Measurements from ENCODE around the gene HSD17B3. TPM values are rescaled to one million over a fixed set of nuclear protein-coding genes. Genes with fewer than 3 reads are reported as not detected.
"Not testable (repeated sequence)": the region's sequence is repeated elsewhere in the genome, so short reads cannot be mapped to it uniquely, and the experiment has no call there.

The HSD17B3 gene
- total RNA-seq, 6 experiments from 2014 or later, result not detected

- DNase-seq, result no peak
- Mint-ChIP-seq H3K27ac (no peak overlapping the region), H3K4me3 (no peak overlapping the region), H3K36me3 (ENCODE audit: low read depth) (no peaks in the 10 kb centered on the region), H3K9me3 (no peaks in the 10 kb centered on the region), H3K27me3 (ENCODE audit: insufficient read depth) (no peaks in the 10 kb centered on the region; the same call in 1 of the 2 replicates), H3K4me1 (ENCODE audit: low read depth) (peaks cover 6% of the 10 kb centered on the region)
- TF ChIP-seq, protein P1, sequence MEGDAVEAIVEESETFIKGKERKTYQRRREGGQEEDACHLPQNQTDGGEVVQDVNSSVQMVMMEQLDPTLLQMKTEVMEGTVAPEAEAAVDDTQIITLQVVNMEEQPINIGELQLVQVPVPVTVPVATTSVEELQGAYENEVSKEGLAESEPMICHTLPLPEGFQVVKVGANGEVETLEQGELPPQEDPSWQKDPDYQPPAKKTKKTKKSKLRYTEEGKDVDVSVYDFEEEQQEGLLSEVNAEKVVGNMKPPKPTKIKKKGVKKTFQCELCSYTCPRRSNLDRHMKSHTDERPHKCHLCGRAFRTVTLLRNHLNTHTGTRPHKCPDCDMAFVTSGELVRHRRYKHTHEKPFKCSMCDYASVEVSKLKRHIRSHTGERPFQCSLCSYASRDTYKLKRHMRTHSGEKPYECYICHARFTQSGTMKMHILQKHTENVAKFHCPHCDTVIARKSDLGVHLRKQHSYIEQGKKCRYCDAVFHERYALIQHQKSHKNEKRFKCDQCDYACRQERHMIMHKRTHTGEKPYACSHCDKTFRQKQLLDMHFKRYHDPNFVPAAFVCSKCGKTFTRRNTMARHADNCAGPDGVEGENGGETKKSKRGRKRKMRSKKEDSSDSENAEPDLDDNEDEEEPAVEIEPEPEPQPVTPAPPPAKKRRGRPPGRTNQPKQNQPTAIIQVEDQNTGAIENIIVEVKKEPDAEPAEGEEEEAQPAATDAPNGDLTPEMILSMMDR (IDR thresholded peaks at IDR 0.05), result no peak
These were observed 18.8 kb upstream of the HSD17B3 start for GRCh38 chr9:96320749-96321280.

GRCh38 chr9:96318921-96319565, 17.1 kb upstream of the HSD17B3 start:
- H3K4me3 Mint-ChIP-seq, result no peak overlapping the region
- H3K9me3 Mint-ChIP-seq, result no peaks in the 10 kb centered on the region
- H3K36me3 Mint-ChIP-seq (ENCODE audit: low read depth), result peaks cover 9% of the 10 kb centered on the region; the same call in 1 of the 2 replicates
- H3K27me3 Mint-ChIP-seq (ENCODE audit: insufficient read depth), result no peaks in the 10 kb centered on the region; the same call in 1 of the 2 replicates
- DNase-seq, result no peak
- TF ChIP-seq, protein P1 (IDR thresholded peaks at IDR 0.05), result no peak
- H3K27ac Mint-ChIP-seq, result no peak overlapping the region
- H3K4me1 Mint-ChIP-seq (ENCODE audit: low read depth), result peaks cover 6% of the 10 kb centered on the region

- TF ChIP-seq, protein P1 (IDR thresholded peaks at IDR 0.05), result peak; percentile 89
- H3K9me3 Mint-ChIP-seq, result peaks cover 8% of the 10 kb centered on the region; the same call in 1 of the 2 replicates
- DNase-seq, result peak; percentile 4
- H3K27me3 Mint-ChIP-seq (ENCODE audit: insufficient read depth), result no peaks in the 10 kb centered on the region
- no peak overlapping the region for H3K27ac Mint-ChIP-seq
- no peak overlapping the region for H3K4me3 Mint-ChIP-seq
- peaks cover 21% of the 10 kb centered on the region for H3K36me3 Mint-ChIP-seq (ENCODE audit: low read depth)
- H3K4me1 Mint-ChIP-seq (ENCODE audit: low read depth), result peaks cover 6% of the 10 kb centered on the region
These were observed 15.5 kb upstream of the HSD17B3 start for GRCh38 chr9:96317335-96317980.

DNA sequence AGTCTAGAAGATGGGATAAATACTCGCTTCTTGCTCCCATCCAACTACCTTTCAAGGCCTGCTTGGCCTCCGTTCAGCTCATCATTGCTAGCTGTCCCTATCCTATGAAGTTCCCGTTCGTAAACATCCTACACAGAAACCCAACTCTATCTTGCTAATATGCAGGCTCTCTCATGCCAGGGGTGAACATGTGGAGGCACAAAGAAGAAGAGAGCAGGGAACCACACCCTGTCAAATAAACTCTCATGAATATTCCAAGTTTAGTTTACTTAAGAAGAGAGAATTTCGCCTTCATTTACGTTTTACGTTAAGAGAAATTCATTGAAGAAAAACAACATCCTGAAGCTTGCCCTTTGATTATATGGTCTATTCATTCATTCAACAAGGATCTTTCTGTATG, 7.9 kb upstream of the HSD17B3 start:
- peaks cover 19% of the 10 kb centered on the region for H3K36me3 Mint-ChIP-seq (ENCODE audit: low read depth)
- TF ChIP-seq, protein P1 (IDR thresholded peaks at IDR 0.05), result no peak
- peaks cover 6% of the 10 kb centered on the region for H3K27me3 Mint-ChIP-seq (ENCODE audit: insufficient read depth)
- H3K27ac Mint-ChIP-seq, result no peak overlapping the region
- no peak overlapping the region for H3K4me3 Mint-ChIP-seq
- H3K9me3 Mint-ChIP-seq, result peaks cover 13% of the 10 kb centered on the region
- no peak for DNase-seq
- no peaks in the 10 kb centered on the region for H3K4me1 Mint-ChIP-seq (ENCODE audit: low read depth)

- not testable (repeated sequence) for H3K27ac Mint-ChIP-seq; H3K4me3 Mint-ChIP-seq; H3K9me3 Mint-ChIP-seq; H3K36me3 Mint-ChIP-seq (ENCODE audit: low read depth); H3K27me3 Mint-ChIP-seq (ENCODE audit: insufficient read depth); DNase-seq; H3K4me1 Mint-ChIP-seq (ENCODE audit: low read depth)
These were observed 5.0 kb upstream of the HSD17B3 start for GRCh38 chr9:96306958-96307357.

GRCh38 chr9:96305171-96305570, 3.2 kb upstream of the HSD17B3 start:
- no peaks in the 10 kb centered on the region for H3K9me3 Mint-ChIP-seq
- no peak overlapping the region for H3K27ac Mint-ChIP-seq

More at GRCh38 chr9:96305171-96305570, 3.2 kb upstream of the HSD17B3 start:
- Mint-ChIP-seq H3K4me1 (ENCODE audit: low read depth) (peaks cover 2% of the 10 kb centered on the region), H3K4me3 (no peak overlapping the region), H3K36me3 (ENCODE audit: low read depth) (no peaks in the 10 kb centered on the region), H3K27me3 (ENCODE audit: insufficient read depth) (peaks cover 8% of the 10 kb centered on the region)
- DNase-seq, result no peak
- TF ChIP-seq, protein P1 (IDR thresholded peaks at IDR 0.05), result no peak
